Endometrium (tissue), 2 donors: Measurements from ENCODE around the gene UBXN2A.
A peak's percentile ranks its signal among the peaks of the same experiment; 100 is the strongest.

Source experiments
- FAIRE-seq: peaks from 2 replicates; lab custom pipeline; 2012; peaks lifted over from hg19 to GRCh38; lab: Jason Lieb, UNC
- donor health status: control.
- donor health status: control.

UBXN2A gene, protein sequence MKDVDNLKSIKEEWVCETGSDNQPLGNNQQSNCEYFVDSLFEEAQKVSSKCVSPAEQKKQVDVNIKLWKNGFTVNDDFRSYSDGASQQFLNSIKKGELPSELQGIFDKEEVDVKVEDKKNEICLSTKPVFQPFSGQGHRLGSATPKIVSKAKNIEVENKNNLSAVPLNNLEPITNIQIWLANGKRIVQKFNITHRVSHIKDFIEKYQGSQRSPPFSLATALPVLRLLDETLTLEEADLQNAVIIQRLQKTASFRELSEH

GRCh38 chr2:23939987-23940717 lies at the start of gene UBXN2A:
UBXN2A (plus strand) TSS chr2:23940463; CDS start chr2:23958315, 17,852 bp downstream.
- no peak for FAIRE-seq

- no peak for FAIRE-seq
Measured at GRCh38 chr2:23900133-23900532, 40.1 kb upstream of the UBXN2A start.

GRCh38 chr2:23900541-23901322 lies 39.5 kb upstream of the UBXN2A start:
- no peak for FAIRE-seq

- no peak for FAIRE-seq
Measured at GRCh38 chr2:23901966-23902846, 38.1 kb upstream of the UBXN2A start.

DNA sequence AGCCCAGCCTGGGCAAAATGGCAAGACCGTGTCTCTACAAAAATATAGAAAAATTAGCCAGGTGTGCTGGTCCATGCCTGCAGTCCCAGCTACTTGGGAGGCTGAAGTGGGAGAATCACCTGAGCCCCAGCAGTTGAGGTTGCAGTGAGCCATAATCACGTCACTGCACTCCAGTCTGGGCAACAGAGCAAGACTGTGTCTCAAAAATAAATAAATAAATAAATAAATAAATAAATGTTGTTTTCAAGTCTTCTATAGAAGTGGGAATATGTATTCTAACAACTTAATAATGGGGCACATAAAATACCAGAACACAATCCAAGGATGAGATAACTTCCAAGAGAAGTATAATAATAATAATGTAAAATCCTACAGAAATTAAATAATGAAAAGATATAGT lies 37.2 kb upstream of the UBXN2A start:
- no peak for FAIRE-seq

GRCh38 chr2:23904215-23904614 lies 36.0 kb upstream of the UBXN2A start:
- FAIRE-seq, result no peak

- peak; percentile 29 for FAIRE-seq
Measured at GRCh38 chr2:23904692-23905091, 35.6 kb upstream of the UBXN2A start.

- no peak for FAIRE-seq
Measured at GRCh38 chr2:23905155-23905554, 35.1 kb upstream of the UBXN2A start.

GRCh38 chr2:23912054-23912453 lies 28.2 kb upstream of the UBXN2A start:
- no peak for FAIRE-seq

GRCh38 chr2:23915327-23915726 lies 24.9 kb upstream of the UBXN2A start:
- FAIRE-seq, result no peak

DNA sequence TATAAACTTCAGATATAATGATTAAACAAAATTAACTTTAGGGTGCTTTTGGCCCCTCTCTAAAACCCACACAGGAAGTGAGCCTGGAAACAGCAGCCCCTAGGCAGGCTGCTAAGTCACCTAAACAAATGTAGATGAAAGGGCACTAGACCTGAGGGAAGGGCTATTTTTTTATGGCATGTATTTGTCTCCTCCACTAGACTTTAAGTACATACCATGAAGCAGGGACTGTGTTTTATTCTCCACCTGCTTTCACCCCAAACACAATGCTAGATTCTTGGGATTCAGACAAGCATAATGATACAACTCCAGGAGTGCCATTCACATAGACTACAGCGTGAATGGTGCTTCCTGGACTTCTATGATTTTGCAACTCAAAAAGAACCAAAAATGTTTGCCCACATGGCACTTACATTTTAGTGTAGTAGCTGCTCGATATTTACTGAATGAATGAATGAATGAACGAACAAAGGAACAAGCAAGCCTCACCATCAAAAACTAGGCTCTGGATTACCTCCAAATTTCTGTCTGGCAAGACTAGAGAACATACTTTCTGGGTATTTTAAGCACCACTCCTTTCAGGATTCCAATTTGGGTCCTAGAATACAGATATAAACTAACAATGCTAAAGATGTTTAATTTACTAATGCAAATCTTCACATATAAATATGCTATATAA lies 23.4 kb upstream of the UBXN2A start:
- no peak for FAIRE-seq

- FAIRE-seq, result no peak
Measured at GRCh38 chr2:23918837-23919489, 21.3 kb upstream of the UBXN2A start.

DNA sequence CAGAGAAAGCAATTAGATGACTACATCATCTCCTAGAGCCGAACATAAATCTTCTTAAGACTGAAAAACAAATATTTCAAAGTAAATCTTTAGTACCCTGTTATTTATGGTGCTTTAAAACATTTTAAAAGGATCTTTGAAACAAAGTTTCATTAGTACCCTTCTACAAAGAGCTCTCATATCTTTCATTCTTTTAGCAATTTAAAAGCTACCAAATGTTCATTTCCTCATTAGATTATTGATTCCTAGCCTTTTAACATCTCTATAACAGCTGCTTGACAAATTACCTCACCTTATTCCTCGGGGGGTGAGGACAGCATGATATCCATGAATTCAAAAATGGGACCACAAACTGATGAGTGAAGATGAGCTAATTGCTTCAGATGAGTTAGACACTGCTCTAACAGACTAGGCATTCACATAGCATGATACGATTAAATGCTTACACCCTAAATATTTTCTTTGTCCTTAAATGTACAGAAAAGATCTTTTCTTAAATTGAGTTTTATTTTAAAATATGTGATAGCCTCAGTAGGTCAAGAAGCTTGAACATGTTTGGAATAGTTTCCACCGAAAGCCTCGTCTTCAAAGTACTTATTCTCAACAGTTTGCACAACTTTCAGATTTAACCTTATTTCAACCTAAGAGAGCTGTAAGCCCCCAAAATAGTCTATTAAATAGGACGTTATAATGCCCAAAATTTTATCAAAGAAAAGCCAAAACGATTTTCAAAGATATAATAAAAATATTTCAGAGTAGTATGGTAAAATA lies 15.5 kb upstream of the UBXN2A start:
- FAIRE-seq, result no peak

- FAIRE-seq, result no peak
Measured at GRCh38 chr2:23925702-23926289, 14.5 kb upstream of the UBXN2A start.

DNA sequence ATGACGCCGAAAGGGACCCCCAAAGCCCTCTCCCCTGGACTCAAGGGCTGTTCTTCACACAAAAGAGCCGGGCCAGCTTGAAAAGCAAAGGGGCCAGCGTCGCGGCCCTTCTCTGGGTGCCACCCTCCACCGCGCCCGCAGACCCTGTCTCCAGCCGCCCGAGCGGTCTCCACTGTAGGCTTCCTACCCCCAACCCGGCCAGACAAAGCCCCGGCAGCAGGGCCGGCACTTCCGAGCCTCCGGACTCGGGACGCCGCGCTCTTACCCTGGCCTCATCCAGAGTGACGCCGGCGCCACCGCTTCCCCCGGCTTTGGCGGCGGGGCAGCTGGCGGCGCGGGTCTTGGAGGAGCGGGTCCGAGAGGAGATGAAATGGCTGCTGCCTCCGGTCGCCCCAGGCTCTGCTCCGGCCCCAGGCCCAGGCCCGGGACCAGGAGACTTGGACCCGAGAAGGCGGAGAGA lies 13.9 kb upstream of the UBXN2A start:
- no peak for FAIRE-seq

DNA sequence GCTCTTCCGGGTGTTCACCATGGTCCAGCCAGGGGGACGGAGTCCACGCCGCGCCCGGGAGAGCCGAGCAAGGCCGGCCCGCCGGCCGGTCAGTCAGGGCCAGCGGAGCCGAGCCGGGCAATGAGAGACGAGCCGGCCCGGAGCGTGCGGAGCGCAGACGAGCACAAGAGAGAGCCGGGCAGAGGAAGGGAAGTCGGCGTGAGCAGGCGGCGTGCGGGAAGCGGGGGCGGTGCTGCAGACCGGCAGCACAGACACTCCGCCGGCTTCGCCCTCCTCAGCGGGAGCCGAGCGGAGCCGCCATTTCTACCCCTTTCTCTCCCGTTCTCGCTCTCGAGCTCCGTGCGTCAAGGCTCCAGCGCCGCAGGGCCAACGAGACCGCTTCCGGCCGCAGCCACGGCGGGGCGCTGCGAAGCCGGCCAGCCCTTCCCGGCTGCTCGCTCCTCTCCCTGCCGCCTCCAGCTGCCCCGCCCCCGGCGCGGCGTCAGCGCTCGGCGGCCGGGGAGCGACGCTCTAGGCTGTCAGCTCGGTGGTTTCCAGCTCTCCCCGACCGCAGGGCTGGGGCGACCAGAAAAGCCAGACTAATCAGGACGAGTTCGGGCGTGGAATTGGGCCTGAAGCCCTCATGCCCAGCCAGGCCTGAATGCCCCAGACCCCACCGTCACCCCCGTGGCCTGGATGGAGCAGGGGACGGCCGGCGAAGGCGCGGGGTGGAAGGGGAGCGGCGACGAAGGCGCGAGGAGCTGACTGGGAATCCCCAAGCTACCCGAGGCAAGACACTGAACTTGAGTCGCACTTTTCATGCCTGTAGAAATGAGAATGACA lies 13.3 kb upstream of the UBXN2A start, which contains the start of gene ATAD2B:
Gene ATAD2B (minus strand): TSS at position 374 of the 822 bp plus-strand sequence. CDS start 353 bp downstream, at position 21.
- no peak for FAIRE-seq

GRCh38 chr2:23934259-23934658 lies 6.0 kb upstream of the UBXN2A start:
- FAIRE-seq, result no peak
